ENCODE results near the gene MED14.
A peak's percentile ranks its signal among the peaks of the same experiment; 100 is the strongest.

MED14 gene

DNA sequence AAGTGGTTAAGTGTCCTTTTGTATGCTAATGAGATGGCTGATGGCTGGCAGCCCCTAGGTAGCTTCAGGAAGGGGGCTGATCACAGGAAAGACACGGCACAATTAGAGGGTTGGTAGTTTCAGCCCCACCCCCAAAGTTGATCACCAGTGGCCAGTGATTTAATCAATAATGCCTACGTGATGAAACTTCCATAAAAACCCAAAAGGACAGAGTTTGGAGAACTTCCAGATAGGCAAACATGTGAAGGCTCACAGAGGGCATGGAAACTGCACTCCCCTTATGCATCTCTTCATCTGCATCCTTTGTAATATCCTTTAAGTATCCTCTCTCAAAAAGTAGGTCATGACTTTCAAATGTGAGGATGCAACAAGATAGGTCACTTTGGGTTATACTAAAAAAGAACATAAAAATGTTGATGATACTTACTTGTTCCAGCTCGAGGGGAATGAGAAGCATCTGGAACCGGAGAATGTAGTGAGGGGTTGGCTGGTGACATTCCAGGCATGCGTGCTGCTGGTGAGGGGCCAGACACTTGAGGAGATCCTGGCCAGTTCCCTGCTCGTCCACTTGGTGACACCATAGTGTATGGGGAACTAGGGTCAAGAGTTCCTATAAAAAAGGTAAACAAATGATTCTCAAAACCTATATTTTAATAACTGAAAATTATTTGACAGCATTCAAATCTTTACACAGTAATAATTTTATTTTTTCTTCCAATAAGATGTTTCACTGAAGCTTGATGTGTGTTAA, 71.3 kb downstream of the MED14 start:
- DNase-seq = no peak
- Mint-ChIP-seq H3K4me3 (no peak overlapping the region), H3K9me3 (no peaks in the 10 kb centered on the region), H3K27me3 (no peaks in the 10 kb centered on the region), H3K4me1 (peaks cover 6 to 8% of the 10 kb centered on the region in 2 donors), H3K27ac (peak overlapping the region; percentile 20), H3K36me3 (peaks cover 17 to 65% of the 10 kb centered on the region in 2 donors)
- ATAC-seq (replicated peaks) = no peak

GRCh38 chrX:40663078-40663740, 72.1 kb downstream of the MED14 start:
- Mint-ChIP-seq H3K27me3 (no peaks in the 10 kb centered on the region), H3K9me3 (no peaks in the 10 kb centered on the region), H3K27ac (peak overlapping the region; percentile 25), H3K4me3 (no peak overlapping the region), H3K4me1 (peaks cover 6 to 8% of the 10 kb centered on the region in 2 donors), H3K36me3 (peaks cover 17 to 65% of the 10 kb centered on the region in 2 donors)
- DNase-seq = no peak
- ATAC-seq (replicated peaks) = peak in 1 of 2 donors; percentile 23

DNA sequence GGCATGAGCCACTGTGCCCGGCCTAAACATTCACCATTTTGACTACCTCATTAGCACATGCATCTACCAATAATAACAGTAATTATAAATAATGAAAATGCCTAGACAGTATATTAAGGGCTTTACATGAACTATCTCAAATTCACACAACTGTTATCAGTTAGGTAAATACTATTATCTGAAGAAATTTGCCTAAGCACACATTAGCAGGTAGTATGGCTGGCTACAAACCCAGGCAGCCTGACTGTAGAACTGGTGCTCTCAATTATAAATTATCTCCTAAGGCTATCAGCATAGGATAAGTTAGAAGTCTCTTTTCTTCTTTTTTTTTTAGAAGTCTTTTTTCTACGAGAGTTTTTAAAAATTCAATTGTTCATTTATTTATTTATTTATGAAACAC, 73.9 kb downstream of the MED14 start:
- Mint-ChIP-seq H3K9me3 (no peaks in the 10 kb centered on the region), H3K4me3 (no peak overlapping the region), H3K27me3 (no peaks in the 10 kb centered on the region), H3K4me1 (peaks cover 6 to 8% of the 10 kb centered on the region in 2 donors), H3K36me3 (peaks cover 8 to 59% of the 10 kb centered on the region in 2 donors), H3K27ac (no peak overlapping the region)
- ATAC-seq (replicated peaks) (no peak), DNase-seq (no peak)

GRCh38 chrX:40660381-40660780, 75.0 kb downstream of the MED14 start:
- no peak for ATAC-seq (replicated peaks)
- H3K4me1 Mint-ChIP-seq = peaks cover 0 to 2% of the 10 kb centered on the region in 2 donors
- H3K9me3 Mint-ChIP-seq = no peaks in the 10 kb centered on the region
- no peak for DNase-seq
- no peak overlapping the region for H3K27ac Mint-ChIP-seq
- peaks cover 6 to 49% of the 10 kb centered on the region in 2 donors for H3K36me3 Mint-ChIP-seq
- H3K4me3 Mint-ChIP-seq = no peak overlapping the region
- no peaks in the 10 kb centered on the region for H3K27me3 Mint-ChIP-seq

DNA sequence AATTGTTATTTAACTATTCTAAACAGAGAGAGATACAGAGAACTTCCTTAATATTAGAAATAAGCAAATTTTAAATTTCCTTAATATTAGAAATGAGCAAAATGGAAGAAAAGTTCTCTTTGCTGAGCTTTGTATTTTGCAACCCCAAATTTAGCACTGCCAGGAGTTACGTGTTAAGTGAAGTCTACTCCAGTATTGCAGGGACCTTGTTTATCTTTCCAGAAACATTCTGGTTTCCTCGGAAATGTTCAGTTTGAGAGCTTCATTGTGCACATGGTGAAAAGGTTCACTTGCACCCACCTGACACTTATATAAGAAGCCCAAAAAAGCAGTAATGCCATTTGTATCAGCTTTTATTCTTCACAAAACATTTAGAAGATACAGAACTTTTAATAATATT, 81.8 kb downstream of the MED14 start:
- Mint-ChIP-seq H3K27me3 (no peaks in the 10 kb centered on the region), H3K4me3 (no peak overlapping the region), H3K4me1 (peaks cover 3 to 11% of the 10 kb centered on the region in 2 donors), H3K36me3 (peaks cover 6 to 27% of the 10 kb centered on the region in 2 donors), H3K9me3 (no peaks in the 10 kb centered on the region), H3K27ac (no peak overlapping the region)
- ATAC-seq (replicated peaks) (no peak), DNase-seq (no peak)

DNA sequence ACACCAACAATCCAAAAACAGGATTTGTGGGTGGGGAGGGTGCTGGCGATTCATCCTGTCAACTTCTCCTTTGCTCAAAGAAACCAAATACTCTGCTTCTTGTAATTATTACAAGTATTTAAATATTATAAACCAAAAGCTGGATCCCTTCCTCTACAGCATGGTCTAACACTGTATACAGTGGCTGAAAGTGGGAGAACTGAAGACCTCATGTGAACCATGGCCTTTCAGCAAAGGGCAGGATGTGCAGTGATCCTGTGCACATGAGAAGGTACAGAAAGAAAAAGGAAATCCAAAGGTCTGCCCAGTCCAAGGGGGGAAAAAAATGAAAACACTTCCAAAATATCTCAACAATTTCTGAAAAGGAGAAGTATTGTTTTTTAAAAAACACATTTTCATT, 82.7 kb downstream of the MED14 start:
- Mint-ChIP-seq H3K4me1 (peaks cover 5 to 11% of the 10 kb centered on the region in 2 donors), H3K27me3 (no peaks in the 10 kb centered on the region), H3K36me3 (peaks cover 6 to 27% of the 10 kb centered on the region in 2 donors), H3K27ac (no peak overlapping the region), H3K9me3 (no peaks in the 10 kb centered on the region), H3K4me3 (no peak overlapping the region)
- DNase-seq = no peak
- ATAC-seq (replicated peaks) = peak; percentile 70 to 83

DNA sequence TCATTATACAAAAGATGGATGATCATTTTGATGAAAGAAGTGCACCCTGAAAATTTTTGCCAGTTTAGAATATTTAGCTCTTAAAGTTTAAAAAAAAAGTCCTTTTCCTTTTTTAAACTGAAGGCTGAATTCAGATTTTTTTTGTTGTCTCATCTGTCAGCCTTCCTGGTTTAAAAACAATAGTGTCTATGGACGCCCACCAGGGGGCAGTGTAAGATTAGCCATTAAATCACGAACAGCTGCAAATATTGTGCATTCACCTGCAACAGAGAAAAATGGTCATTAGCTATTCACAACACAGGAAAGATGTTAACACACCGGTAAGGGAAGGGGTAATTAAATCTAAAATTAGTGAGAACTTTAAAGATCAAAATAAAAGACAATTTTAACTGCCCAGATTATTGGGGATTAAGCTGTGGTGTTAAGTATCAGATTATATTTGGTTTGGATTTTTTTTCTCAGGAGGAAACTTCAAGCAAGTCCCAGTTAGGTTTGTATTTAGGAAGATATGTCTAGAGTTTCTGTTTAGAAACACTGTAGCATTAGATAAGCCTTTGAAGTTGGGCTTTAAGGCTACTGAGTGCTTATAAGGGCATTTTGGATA, 83.6 kb downstream of the MED14 start:
- ATAC-seq (replicated peaks) = no peak
- H3K36me3 Mint-ChIP-seq = peaks cover 8 to 24% of the 10 kb centered on the region in 2 donors
- peaks cover 9 to 11% of the 10 kb centered on the region in 2 donors for H3K4me1 Mint-ChIP-seq
- H3K9me3 Mint-ChIP-seq = no peaks in the 10 kb centered on the region
- H3K27me3 Mint-ChIP-seq = no peaks in the 10 kb centered on the region
- peak; percentile 56 for DNase-seq
- no peak overlapping the region for H3K4me3 Mint-ChIP-seq
- no peak overlapping the region for H3K27ac Mint-ChIP-seq

DNA sequence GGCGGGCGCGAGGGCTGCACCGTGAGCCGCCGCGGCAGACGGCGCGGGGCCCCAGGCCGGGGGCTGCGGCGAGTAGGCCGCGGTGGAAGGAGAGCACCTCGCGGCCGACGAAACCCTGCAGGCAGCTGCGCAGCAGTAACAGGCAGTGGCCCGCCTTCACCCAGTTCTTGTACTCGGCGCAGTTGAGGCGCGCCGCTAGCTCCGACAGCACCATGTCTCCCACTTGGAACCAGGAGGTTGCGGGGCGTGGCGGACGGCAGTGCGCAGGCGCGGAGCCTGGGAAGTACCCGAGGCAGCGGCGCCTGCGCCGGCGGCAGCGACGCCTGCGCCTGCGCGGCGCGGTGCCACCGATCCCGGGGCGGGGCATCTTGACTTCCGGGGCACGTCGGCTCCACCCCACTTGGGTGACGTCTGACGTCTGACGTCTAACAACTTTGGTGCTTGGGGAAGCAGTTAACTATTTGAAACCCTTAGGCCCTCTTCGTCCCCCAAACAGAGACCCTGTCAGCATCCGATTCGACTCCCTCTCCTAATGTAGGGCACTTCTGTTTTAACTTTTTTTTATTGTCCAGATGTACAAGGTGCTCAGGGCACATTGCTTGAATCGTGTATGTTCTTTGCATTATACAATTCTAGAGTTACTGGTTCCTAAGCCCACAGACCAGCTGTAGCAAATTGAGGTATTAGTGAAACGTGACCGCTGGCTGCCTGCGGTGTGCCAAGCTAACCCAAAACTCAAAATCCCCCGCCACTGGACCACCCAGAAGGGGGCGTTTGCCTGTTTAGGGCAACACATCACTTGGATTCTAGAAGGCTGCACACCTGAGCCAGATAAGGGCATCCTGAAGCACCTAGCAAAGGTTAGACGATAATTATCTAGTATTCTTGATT, 87.8 kb downstream of the MED14 start, which contains the start of gene CXorf38:
Gene CXorf38, minus strand, starts transcription at position 255 of the 891 bp plus-strand sequence. Its CDS starts 41 bp downstream, at position 214.
- H3K4me3 Mint-ChIP-seq = peak within 1 kb of the TSS; percentile 89 to 96
- peak within 1 kb of the TSS; percentile 96 for H3K27ac Mint-ChIP-seq
- no peaks in the 10 kb centered on the region for H3K27me3 Mint-ChIP-seq
- H3K9me3 Mint-ChIP-seq = no peaks in the 10 kb centered on the region
- peak; percentile 96 for DNase-seq
- H3K36me3 Mint-ChIP-seq = peaks cover 21 to 36% of the 10 kb centered on the region in 2 donors
- ATAC-seq (replicated peaks) = peak; percentile 75 to 78
- peaks cover 28% of the 10 kb centered on the region in 2 donors for H3K4me1 Mint-ChIP-seq

GRCh38 chrX:40646489-40647306, 88.6 kb downstream of the MED14 start:
- Mint-ChIP-seq H3K27ac (peak overlapping the region; percentile 96), H3K9me3 (no peaks in the 10 kb centered on the region), H3K4me3 (peak overlapping the region; percentile 89 to 96), H3K27me3 (no peaks in the 10 kb centered on the region), H3K36me3 (peaks cover 29 to 42% of the 10 kb centered on the region in 2 donors), H3K4me1 (peaks cover 34 to 35% of the 10 kb centered on the region in 2 donors)
- peak; percentile 41 to 47 for ATAC-seq (replicated peaks)
- DNase-seq = peak; percentile 41

DNA sequence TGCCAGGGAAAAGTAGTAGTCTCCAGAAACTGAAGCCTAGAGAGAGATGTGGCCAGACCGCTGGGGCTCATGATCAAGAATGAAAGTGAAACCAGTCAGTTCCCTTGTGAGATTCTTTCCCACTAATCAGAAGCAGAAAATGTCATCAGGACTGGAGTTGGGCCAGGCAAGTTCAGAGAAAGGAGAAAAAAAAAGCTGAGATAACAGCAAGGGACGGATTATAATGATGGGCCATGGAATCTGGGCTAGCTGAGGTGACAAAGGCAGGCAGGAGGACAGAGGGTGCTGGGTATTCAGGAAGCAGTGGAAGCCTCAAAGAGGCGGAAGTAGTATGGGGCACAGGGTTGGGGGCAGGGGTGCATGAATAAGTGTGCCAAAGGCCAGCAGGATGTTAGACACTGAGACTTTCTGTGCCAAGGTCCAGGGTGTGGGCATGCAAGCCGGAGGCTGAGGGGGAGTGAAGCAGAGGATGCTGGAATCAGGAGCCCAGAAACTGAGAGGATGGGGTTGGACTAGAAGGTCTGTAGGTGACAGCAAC, 90.5 kb downstream of the MED14 start:
- peaks cover 27 to 49% of the 10 kb centered on the region in 2 donors for H3K36me3 Mint-ChIP-seq
- peak overlapping the region; percentile 88 for H3K27ac Mint-ChIP-seq
- no peaks in the 10 kb centered on the region for H3K9me3 Mint-ChIP-seq
- peak; percentile 58 to 61 for ATAC-seq (replicated peaks)
- peak overlapping the region; percentile 82 to 90 for H3K4me3 Mint-ChIP-seq
- DNase-seq = peak; percentile 51
- no peaks in the 10 kb centered on the region for H3K27me3 Mint-ChIP-seq
- peaks cover 34 to 36% of the 10 kb centered on the region in 2 donors for H3K4me1 Mint-ChIP-seq

- Mint-ChIP-seq H3K9me3 (no peaks in the 10 kb centered on the region), H3K4me3 (peak overlapping the region; percentile 82 to 90), H3K27me3 (no peaks in the 10 kb centered on the region), H3K27ac (peak overlapping the region; percentile 76), H3K36me3 (peaks cover 27 to 53% of the 10 kb centered on the region in 2 donors), H3K4me1 (peaks cover 34 to 37% of the 10 kb centered on the region in 2 donors)
- ATAC-seq (replicated peaks) (no peak), DNase-seq (no peak)
Observed at GRCh38 chrX:40644176-40644575, 91.2 kb downstream of the MED14 start.

GRCh38 chrX:40637687-40638086, 97.7 kb downstream of the MED14 start:
- Mint-ChIP-seq H3K4me1 (peaks cover 25 to 34% of the 10 kb centered on the region in 2 donors), H3K27me3 (no peaks in the 10 kb centered on the region), H3K4me3 (no peak overlapping the region), H3K27ac (no peak overlapping the region), H3K36me3 (peaks cover 33 to 79% of the 10 kb centered on the region in 2 donors), H3K9me3 (no peaks in the 10 kb centered on the region)
- DNase-seq (no peak), ATAC-seq (replicated peaks) (no peak)

- H3K36me3 Mint-ChIP-seq = peaks cover 33 to 64% of the 10 kb centered on the region in 2 donors
- DNase-seq = no peak
- no peak overlapping the region for H3K4me3 Mint-ChIP-seq
- H3K4me1 Mint-ChIP-seq = peaks cover 22 to 25% of the 10 kb centered on the region in 2 donors
- H3K27me3 Mint-ChIP-seq = no peaks in the 10 kb centered on the region
- H3K9me3 Mint-ChIP-seq = no peaks in the 10 kb centered on the region
- H3K27ac Mint-ChIP-seq = peak overlapping the region; percentile 77
- peak in 1 of 2 donors; percentile 45 for ATAC-seq (replicated peaks)
Observed at GRCh38 chrX:40632199-40632598, 103.1 kb downstream of the MED14 start.

Measured in stimulated activated naive B cell treated with anti-CD40 and anti-IgM and Interleukin-4, amounts not matched to agents 10 μg/mL and 1 μg/mL and 100 μg/mL, for 72 hours (primary cell).